Endometrium (tissue), 2 donors: Measurements from ENCODE around the gene BTBD9.
"Not testable (repeated sequence)": the region's sequence is repeated elsewhere in the genome, so short reads cannot be mapped to it uniquely, and the experiment has no call there.

ENCODE experiments used
- FAIRE-seq: peaks from 2 replicates; lab custom pipeline; 2012; peaks lifted over from hg19 to GRCh38; lab: Jason Lieb, UNC
- donor health status: control.
- donor health status: control.

Gene BTBD9

GRCh38 chr6:38429546-38429945, 210.2 kb downstream of the BTBD9 start:
- no peak for FAIRE-seq

- no peak for FAIRE-seq
Observed at GRCh38 chr6:38427492-38428210, 212.1 kb downstream of the BTBD9 start.

- FAIRE-seq: not testable (repeated sequence)
Observed at GRCh38 chr6:38425788-38426488, 213.8 kb downstream of the BTBD9 start.

- FAIRE-seq: no peak
Observed at GRCh38 chr6:38423746-38424145, 216.0 kb downstream of the BTBD9 start.

- FAIRE-seq: no peak
Observed at GRCh38 chr6:38420207-38420606, 219.5 kb downstream of the BTBD9 start.

- FAIRE-seq: no peak
Observed at GRCh38 chr6:38417521-38417920, 222.2 kb downstream of the BTBD9 start.

- FAIRE-seq: no peak
Observed at GRCh38 chr6:38415231-38416005, 224.3 kb downstream of the BTBD9 start.

GRCh38 chr6:38413102-38413800, 226.5 kb downstream of the BTBD9 start:
- FAIRE-seq: no peak

- no peak for FAIRE-seq
Observed at GRCh38 chr6:38407192-38407591, 232.5 kb downstream of the BTBD9 start.

GRCh38 chr6:38406096-38406495, 233.6 kb downstream of the BTBD9 start:
- no peak for FAIRE-seq

GRCh38 chr6:38404900-38405556, 234.7 kb downstream of the BTBD9 start:
- no peak for FAIRE-seq

GRCh38 chr6:38404355-38404754, 235.4 kb downstream of the BTBD9 start:
- no peak for FAIRE-seq

- no peak for FAIRE-seq
Observed at GRCh38 chr6:38403548-38403947, 236.2 kb downstream of the BTBD9 start.

GRCh38 chr6:38400764-38401163, 239.0 kb downstream of the BTBD9 start:
- FAIRE-seq: no peak

GRCh38 chr6:38400101-38400500, 239.6 kb downstream of the BTBD9 start:
- no peak for FAIRE-seq

GRCh38 chr6:38396209-38396608, 243.5 kb downstream of the BTBD9 start:
- no peak for FAIRE-seq

GRCh38 chr6:38393986-38394385, 245.7 kb downstream of the BTBD9 start:
- FAIRE-seq: no peak

- FAIRE-seq: no peak
Observed at GRCh38 chr6:38391626-38392579, 247.8 kb downstream of the BTBD9 start.

GRCh38 chr6:38391206-38391605, 248.5 kb downstream of the BTBD9 start:
- FAIRE-seq: no peak

- FAIRE-seq: no peak
Observed at GRCh38 chr6:38389875-38390274, 249.9 kb downstream of the BTBD9 start.

GRCh38 chr6:38387971-38388370, 251.8 kb downstream of the BTBD9 start:
- peak; percentile 99 for FAIRE-seq
